Memory B cell (primary cell): ENCODE data around the gene CLEC11A.
"Not testable (repeated sequence)": the region's sequence is repeated elsewhere in the genome, so short reads cannot be mapped to it uniquely, and the experiment has no call there.

Source experiments
- ATAC-seq: fragments of 150-1000 bp; cut with Tn5 transposase; 2 replicates; pipeline ENCODE4 v1.10.0; 2021; ENCODE audit warnings: low read depth, mild to moderate bottlenecking, moderate library complexity
- DNase-seq, 2 donors: peaks; one replicate each; pipeline ENCODE4 v3.0.0; 2022; ENCODE audit warnings: low spot score in 2 of 2
- H3K27ac Mint-ChIP-seq: one replicate; pipeline ENCODE4 v1.8.0; 2022; ENCODE audit warnings: mild to moderate bottlenecking, moderate library complexity, mixed read lengths
- H3K27me3 Mint-ChIP-seq: one replicate; pipeline ENCODE4 v1.8.0; 2022; ENCODE audit warnings: mixed read lengths
- H3K36me3 Mint-ChIP-seq: one replicate; pipeline ENCODE4 v1.8.0; 2022; ENCODE audit warnings: mild to moderate bottlenecking, mixed read lengths
- H3K4me1 Mint-ChIP-seq: one replicate; pipeline ENCODE4 v1.8.0; 2022; ENCODE audit warnings: mixed read lengths
- H3K4me3 Mint-ChIP-seq: one replicate; pipeline ENCODE4 v1.8.0; 2022; ENCODE audit warnings: mild to moderate bottlenecking, moderate library complexity, mixed read lengths
- H3K9me3 Mint-ChIP-seq: one replicate; pipeline ENCODE4 v1.8.0; 2022; ENCODE audit warnings: mixed read lengths

Gene CLEC11A

GRCh38 chr19:50770888-50771287 is 47.7 kb downstream of the CLEC11A start:
- DNase-seq = no peak
- no peak overlapping the region for H3K4me3 Mint-ChIP-seq
- no peak for ATAC-seq
- peaks cover 11% of the 10 kb centered on the region for H3K27me3 Mint-ChIP-seq
- H3K36me3 Mint-ChIP-seq = no peaks in the 10 kb centered on the region
- no peak overlapping the region for H3K27ac Mint-ChIP-seq
- H3K9me3 Mint-ChIP-seq = no peaks in the 10 kb centered on the region
- no peaks in the 10 kb centered on the region for H3K4me1 Mint-ChIP-seq

DNA sequence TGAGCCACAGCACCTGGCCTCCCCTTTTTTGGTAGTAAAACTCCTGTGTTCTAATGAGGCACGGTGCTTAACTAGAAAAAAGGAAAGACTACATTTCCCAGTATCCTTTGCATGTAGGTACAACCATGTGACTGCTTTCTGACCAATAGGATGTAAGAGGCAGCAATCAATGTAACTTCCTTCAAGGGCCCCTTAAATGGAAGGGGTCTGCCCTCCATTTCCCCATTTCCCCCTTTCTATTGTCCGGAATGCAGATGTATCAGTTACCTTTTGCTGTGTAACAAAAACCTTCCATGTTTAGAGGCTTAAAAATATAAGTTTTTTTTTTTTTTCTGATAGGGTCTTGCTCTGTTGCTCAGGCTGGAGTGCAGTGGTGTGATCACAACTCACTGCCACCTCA is 49.3 kb downstream of the CLEC11A start:
- Mint-ChIP-seq H3K27me3 (peaks cover 9% of the 10 kb centered on the region), H3K4me1 (no peaks in the 10 kb centered on the region)
- no peak for ATAC-seq

DNA sequence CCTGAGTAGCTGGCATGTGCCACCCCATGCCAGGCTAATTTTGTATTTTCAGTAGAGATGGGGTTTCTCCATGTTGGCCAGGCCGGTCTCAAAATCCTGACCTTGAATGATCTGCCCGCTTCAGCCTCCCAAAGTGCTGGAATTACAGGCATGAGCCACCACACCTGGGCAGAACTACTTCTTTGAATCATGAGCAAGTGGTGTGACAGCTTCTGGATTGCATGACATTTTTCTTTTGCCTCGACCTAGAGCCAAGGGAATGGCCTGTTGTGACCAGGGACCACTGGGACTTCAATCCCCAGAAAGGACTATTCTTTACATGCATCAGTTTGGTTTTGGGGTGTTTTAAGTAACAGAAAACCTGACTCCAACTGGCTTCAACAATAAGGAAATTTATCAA is 49.7 kb downstream of the CLEC11A start:
- not testable (repeated sequence) for H3K27me3 Mint-ChIP-seq, H3K27ac Mint-ChIP-seq, ATAC-seq, H3K4me1 Mint-ChIP-seq, H3K36me3 Mint-ChIP-seq, DNase-seq, H3K4me3 Mint-ChIP-seq, H3K9me3 Mint-ChIP-seq

More for the DNA sequence above, 49.3 kb downstream of the CLEC11A start:
- Mint-ChIP-seq H3K36me3 (no peaks in the 10 kb centered on the region), H3K9me3 (peaks cover 3% of the 10 kb centered on the region), H3K27ac (no peak overlapping the region), H3K4me3 (no peak overlapping the region)
- no peak for DNase-seq

DNA sequence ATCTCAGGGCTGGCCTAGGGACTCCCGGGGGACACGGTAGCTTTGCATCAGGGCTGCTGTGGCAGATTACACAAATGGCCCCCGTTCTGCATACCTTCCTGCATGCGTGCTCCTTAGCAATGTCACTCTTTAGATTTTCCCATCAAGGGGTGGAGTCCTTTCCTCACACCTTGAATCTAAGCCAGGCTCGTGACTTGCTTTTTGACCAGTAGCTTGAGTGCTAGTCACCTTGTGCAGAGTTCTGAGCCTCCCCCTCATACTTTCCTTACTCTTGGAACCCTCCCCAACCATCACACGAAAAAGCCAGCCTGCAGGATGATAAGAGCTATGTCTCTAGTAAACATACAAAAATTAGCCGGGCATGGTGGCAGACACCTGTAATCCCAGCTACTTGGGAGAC is 50.3 kb downstream of the CLEC11A start:
- DNase-seq, H3K36me3 Mint-ChIP-seq, H3K27ac Mint-ChIP-seq, ATAC-seq, H3K4me3 Mint-ChIP-seq, H3K9me3 Mint-ChIP-seq, H3K4me1 Mint-ChIP-seq: not testable (repeated sequence)
- peaks cover 11% of the 10 kb centered on the region for H3K27me3 Mint-ChIP-seq
